Suprapubic skin (tissue), 3 donors: ENCODE measurements around the gene CD300LF.

Experiments used
- EP300 ChIP-seq: sonication (generic); formaldehyde crosslinking; IDR thresholded peaks from one replicate; pipeline ENCODE4 v1.6.1; 2017; ENCODE audit warnings: antibody characterized with exemption
- POLR2A ChIP-seq, 2 donors: fragments of 450-650 bp; IDR thresholded peaks; one replicate each; pipeline ENCODE4 v1.6.1; 2017; ENCODE audit warnings: antibody characterized with exemption in 2 of 2, mild to moderate bottlenecking in 2 of 2, moderate library complexity in 2 of 2
- TF ChIP-seq, protein P1 (sequence below), 2 donors: fragments of 200-600 bp in 1 of 2; fragments of 450-650 bp in 1 of 2; sonication (generic) in 1 of 2; IDR thresholded peaks; one replicate each; pipeline ENCODE4 v1.5.1; 2016 to 2019; ENCODE audit warnings: antibody characterized with exemption in 2 of 2, mild to moderate bottlenecking in 1 of 2, moderate library complexity in 1 of 2

DNA sequence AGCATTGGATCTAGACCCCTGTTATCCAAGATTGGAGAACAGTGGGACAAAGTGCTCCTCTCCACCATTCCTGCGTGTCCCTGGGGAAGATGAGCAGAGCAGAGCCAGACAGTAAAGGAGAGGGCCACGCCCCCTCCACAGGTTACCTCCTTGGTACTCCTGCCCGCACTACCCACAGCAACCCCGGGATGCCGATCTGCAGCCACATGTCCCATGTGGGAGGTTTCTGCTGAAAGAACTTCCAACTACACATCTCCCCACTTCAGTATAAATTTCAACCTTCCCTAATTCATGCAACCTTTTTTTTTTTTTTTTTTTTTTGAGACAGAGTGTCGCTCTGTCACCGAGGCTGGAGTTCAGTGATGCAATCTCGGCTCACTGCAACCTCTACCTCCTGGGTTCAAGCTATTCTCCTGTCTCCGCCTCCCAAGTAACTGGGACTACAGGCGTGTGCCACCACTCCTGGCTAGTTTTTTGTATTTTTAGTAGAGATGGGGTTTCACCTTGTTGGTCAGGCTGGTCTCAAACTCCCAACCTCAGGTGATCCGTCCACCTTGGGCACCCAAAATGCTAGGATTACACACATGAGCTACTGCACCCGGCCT is 26.6 kb upstream of the CD300LF start:
- no peak for TF ChIP-seq POLR2A (IDR thresholded peaks at IDR 0.05)
- TF ChIP-seq, protein P1, sequence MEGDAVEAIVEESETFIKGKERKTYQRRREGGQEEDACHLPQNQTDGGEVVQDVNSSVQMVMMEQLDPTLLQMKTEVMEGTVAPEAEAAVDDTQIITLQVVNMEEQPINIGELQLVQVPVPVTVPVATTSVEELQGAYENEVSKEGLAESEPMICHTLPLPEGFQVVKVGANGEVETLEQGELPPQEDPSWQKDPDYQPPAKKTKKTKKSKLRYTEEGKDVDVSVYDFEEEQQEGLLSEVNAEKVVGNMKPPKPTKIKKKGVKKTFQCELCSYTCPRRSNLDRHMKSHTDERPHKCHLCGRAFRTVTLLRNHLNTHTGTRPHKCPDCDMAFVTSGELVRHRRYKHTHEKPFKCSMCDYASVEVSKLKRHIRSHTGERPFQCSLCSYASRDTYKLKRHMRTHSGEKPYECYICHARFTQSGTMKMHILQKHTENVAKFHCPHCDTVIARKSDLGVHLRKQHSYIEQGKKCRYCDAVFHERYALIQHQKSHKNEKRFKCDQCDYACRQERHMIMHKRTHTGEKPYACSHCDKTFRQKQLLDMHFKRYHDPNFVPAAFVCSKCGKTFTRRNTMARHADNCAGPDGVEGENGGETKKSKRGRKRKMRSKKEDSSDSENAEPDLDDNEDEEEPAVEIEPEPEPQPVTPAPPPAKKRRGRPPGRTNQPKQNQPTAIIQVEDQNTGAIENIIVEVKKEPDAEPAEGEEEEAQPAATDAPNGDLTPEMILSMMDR (IDR thresholded peaks at IDR 0.05) = no peak
- TF ChIP-seq EP300 = no peak
